Measurements from ENCODE around the gene TMEM43. TPM values are rescaled to one million over a fixed set of nuclear protein-coding genes. Genes with fewer than 3 reads are reported as not detected.

Gene TMEM43
- total and polyA plus RNA-seq, 2 of the 8 experiments (the other 6 are each of a cell fraction or from before 2014, with no cell fraction given), result 27.0 to 33.7 TPM

GRCh38 chr3:14126017-14126886 lies 1.4 kb downstream of the TMEM43 start:
- no peak overlapping the region for H2BK20ac ChIP-seq (ENCODE audit: low read length)

More at GRCh38 chr3:14126017-14126886, 1.4 kb downstream of the TMEM43 start:
- no peak overlapping the region for H2BK12ac ChIP-seq (ENCODE audit: low read depth, low read length)
- peaks cover 2 to 15% of the 10 kb centered on the region in 2 experiments for H4K20me1 ChIP-seq (replicated peaks in 1 of 2; ENCODE audit: control insufficient read depth in 1 of 2, insufficient read depth in 2 of 2, low read length in 2 of 2)
- H3K56ac ChIP-seq (replicated peaks; ENCODE audit: insufficient read length, low read depth, low read length), result no peak overlapping the region
- H3K4me1 ChIP-seq (replicated peaks in 1 of 4; ENCODE audit: control insufficient read depth in 3 of 4, insufficient read depth in 4 of 4, low read length in 3 of 4), result peaks cover 0 to 14% (median 10%) of the 10 kb centered on the region in 4 experiments; a peak in 6 of 7 replicates
- H3K4me3 ChIP-seq (ENCODE audit: extremely low read depth in 1 of 4, insufficient read depth in 2 of 4, low read depth in 3 of 4, low read length in 4 of 4), result peak overlapping the region; percentile 90 to 97 (median 91); a peak in 7 of 8 replicates
- no peak overlapping the region for H2BK5ac ChIP-seq (ENCODE audit: low read depth, low read length)
- TF ChIP-seq SAP30 (IDR thresholded peaks at IDR 0.05; ENCODE audit: insufficient read depth, insufficient replicate concordance, low read length) (peak; percentile 5), HDAC2 (IDR thresholded peaks at IDR 0.05; ENCODE audit: borderline replicate concordance in 1 of 2, low read depth in 2 of 2, low read length in 2 of 2) (no peak)
- H3K36me3 ChIP-seq (ENCODE audit: control insufficient read depth in 2 of 4, insufficient read depth in 4 of 4, low read length in 3 of 4), result peaks cover 6 to 22% (median 15%) of the 10 kb centered on the region in 4 experiments
- no peak overlapping the region for H3K14ac ChIP-seq (ENCODE audit: insufficient read length)
- H3K27me3 ChIP-seq (replicated peaks in 1 of 4; ENCODE audit: control insufficient read depth in 3 of 4, extremely low read depth in 1 of 4, insufficient read depth in 3 of 4, low read length in 3 of 4), result no peaks in the 10 kb centered on the region
- no peak overlapping the region for H3K18ac ChIP-seq (ENCODE audit: extremely low read depth, low read length)
- no peak overlapping the region for H4K5ac ChIP-seq (ENCODE audit: insufficient read length, low read depth, low read length)
- CTCF ChIA-PET (ENCODE audit: partially characterized antibody), result interaction anchor here (0.8 to 3.9 kb wide), 11 partner anchors 9 to 590 kb away, joined by 3 to 37 read pairs (median 8); no protein-coding TSS in a partner anchor
- H3K9me3 ChIP-seq (ENCODE audit: insufficient read depth in 2 of 2, low read depth in 1 of 2, low read length in 1 of 2), result no peaks in the 10 kb centered on the region
- peaks cover 14% of the 10 kb centered on the region for H3K79me1 ChIP-seq (ENCODE audit: low read depth, low read length)
- DNase-seq (ENCODE audit: low read depth in 1 of 2, low spot score in 2 of 2) (peak in 1 of 2 experiments; percentile 19), FAIRE-seq (no peak)
- H3K79me2 ChIP-seq (ENCODE audit: control insufficient read depth in 1 of 2, insufficient read depth in 2 of 2, low read length in 2 of 2), result peaks cover 7 to 33% of the 10 kb centered on the region in 2 experiments
- H3K23ac ChIP-seq (ENCODE audit: insufficient read length), result no peak overlapping the region
- H2AFZ ChIP-seq (ENCODE audit: low read length), result no peak overlapping the region
- H2AK5ac ChIP-seq (ENCODE audit: low read depth, low read length), result no peak overlapping the region
- H4K8ac ChIP-seq (ENCODE audit: extremely low read depth, insufficient read depth, low read length), result no peak overlapping the region; the same call in 1 of the 2 replicates
- H3K9ac ChIP-seq (replicated peaks in 1 of 4; ENCODE audit: extremely low read depth in 1 of 4, low read depth in 3 of 4, low read length in 3 of 4), result peak overlapping the region in 2 of 4 experiments; percentile 85; a peak in 3 of 7 replicates
- peak overlapping the region; percentile 96 to 99 for H3K4me2 ChIP-seq (ENCODE audit: insufficient read depth in 1 of 2, low read depth in 2 of 2, low read length in 2 of 2)
- peaks cover 14% of the 10 kb centered on the region for H3K23me2 ChIP-seq (ENCODE audit: low read depth, low read length)
- 75% methylated on average over 11 of the region's 11 CpGs; no CpG with 5 or more reads in 1 of the 2 experiments for WGBS, 2 experiments (ENCODE audit: extremely low coverage in 1 of 2, insufficient coverage in 1 of 2, insufficient read length in 1 of 2, insufficient replicate concordance in 2 of 2, low coverage in 1 of 2, low lambda C conversion rate in 2 of 2, missing lambda C conversion rate in 1 of 2)
- H4K91ac ChIP-seq (replicated peaks; ENCODE audit: insufficient read length, low read length), result no peak overlapping the region
- peak overlapping the region; percentile 54 for H3K4ac ChIP-seq (replicated peaks; ENCODE audit: insufficient read length, low read depth, low read length)
- POLR2A ChIA-PET (ENCODE audit: partially characterized antibody), result interaction anchor here (0.5 to 4.7 kb wide), 17 partner anchors 8 to 242 kb away, joined by 3 to 46 read pairs (median 4); partner anchors contain the start of genes LSM3 and XPC
- H2BK120ac ChIP-seq (replicated peaks; ENCODE audit: low read depth, low read length), result no peak overlapping the region
- no peak overlapping the region for H3K27ac ChIP-seq (ENCODE audit: low read depth, low read length)
- no peak overlapping the region for H2BK15ac ChIP-seq (ENCODE audit: low read length)
